ENCODE measurements around the gene TGFB1I1.

GRCh38 chr16:31513884-31514283 lies 41.9 kb downstream of the TGFB1I1 start:
- no peak for TF ChIP-seq RAD21 (IDR thresholded peaks at IDR 0.05; ENCODE audit: low read depth)
- no peak for TF ChIP-seq TCF12 (IDR thresholded peaks at IDR 0.05; ENCODE audit: low read depth)
- TF ChIP-seq YY1 (IDR thresholded peaks at IDR 0.05; ENCODE audit: low read depth): no peak
- no peak for TF ChIP-seq REST (IDR thresholded peaks at IDR 0.05; ENCODE audit: low read depth)

Measured in Ishikawa (cell line).